Myocyte (in vitro differentiated cells): ENCODE results near the gene AAK1. TPM values are rescaled to one million over a fixed set of nuclear protein-coding genes. Genes with fewer than 3 reads are reported as not detected.
"Not testable (repeated sequence)": the region's sequence is repeated elsewhere in the genome, so short reads cannot be mapped to it uniquely, and the experiment has no call there.

Experiments used
- DNase-seq: peaks from one replicate; pipeline ENCODE4 v3.0.0-alpha.2; 2012; ENCODE audit warnings: low read depth
- total RNA-seq: library from RNA; depleted of rRNA; stranded (reverse); fragments of >200 nt; gene quantifications from 2 replicates; pipeline ENCODE4 v1.2.3, GENCODE V29; 2014

AAK1 gene
- total RNA-seq, 1 donor from 2014 or later, result 39.0 TPM

- DNase-seq, result no peak
Measured at GRCh38 chr2:69576880-69577279, 66.7 kb downstream of the AAK1 start.

GRCh38 chr2:69575926-69576325, 67.6 kb downstream of the AAK1 start:
- no peak for DNase-seq

DNA sequence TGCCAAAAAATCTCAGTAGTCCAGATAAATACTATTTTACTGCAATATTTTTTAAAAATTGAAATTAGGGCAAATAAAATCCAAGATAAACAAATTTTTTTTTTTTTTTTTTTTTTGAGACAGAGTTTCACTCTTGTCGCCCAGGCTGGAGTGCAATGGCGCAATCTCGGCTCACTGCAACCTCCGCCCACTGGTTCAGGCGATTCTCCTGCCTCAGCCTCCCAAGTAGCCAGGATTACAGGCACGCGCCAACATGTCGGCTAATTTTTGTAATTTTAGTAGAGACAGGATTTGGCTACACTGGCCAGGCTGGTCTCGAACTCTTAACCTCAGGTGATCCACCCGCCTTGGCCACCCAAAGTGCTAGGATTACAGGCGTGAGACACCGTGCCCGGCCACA, 68.2 kb downstream of the AAK1 start:
- DNase-seq, result not testable (repeated sequence)

- DNase-seq, result no peak
Measured at GRCh38 chr2:69572641-69573040, 70.9 kb downstream of the AAK1 start.

GRCh38 chr2:69571189-69571588, 72.3 kb downstream of the AAK1 start:
- DNase-seq, result no peak

DNA sequence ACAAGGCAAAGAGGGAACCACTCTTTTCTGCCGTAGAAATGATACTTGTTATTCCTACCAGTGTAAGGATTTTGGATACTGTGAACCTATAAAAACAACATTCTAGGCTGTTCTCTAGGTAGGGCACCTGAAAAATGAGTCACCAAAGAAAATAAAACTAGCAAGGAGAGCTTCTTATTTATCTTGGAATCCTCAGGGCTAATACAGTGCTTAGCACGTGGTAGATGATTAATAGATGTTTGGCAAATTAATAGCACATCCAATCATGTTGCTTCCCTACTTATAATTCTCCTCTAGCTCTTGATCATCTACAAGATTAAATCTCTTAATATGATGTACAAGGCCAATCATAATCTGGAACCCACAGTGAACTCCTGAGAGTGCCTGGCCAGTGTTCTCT, 73.1 kb downstream of the AAK1 start:
- DNase-seq, result no peak

- DNase-seq, result peak; percentile 14
Measured at GRCh38 chr2:69567909-69568300, 75.6 kb downstream of the AAK1 start.

DNA sequence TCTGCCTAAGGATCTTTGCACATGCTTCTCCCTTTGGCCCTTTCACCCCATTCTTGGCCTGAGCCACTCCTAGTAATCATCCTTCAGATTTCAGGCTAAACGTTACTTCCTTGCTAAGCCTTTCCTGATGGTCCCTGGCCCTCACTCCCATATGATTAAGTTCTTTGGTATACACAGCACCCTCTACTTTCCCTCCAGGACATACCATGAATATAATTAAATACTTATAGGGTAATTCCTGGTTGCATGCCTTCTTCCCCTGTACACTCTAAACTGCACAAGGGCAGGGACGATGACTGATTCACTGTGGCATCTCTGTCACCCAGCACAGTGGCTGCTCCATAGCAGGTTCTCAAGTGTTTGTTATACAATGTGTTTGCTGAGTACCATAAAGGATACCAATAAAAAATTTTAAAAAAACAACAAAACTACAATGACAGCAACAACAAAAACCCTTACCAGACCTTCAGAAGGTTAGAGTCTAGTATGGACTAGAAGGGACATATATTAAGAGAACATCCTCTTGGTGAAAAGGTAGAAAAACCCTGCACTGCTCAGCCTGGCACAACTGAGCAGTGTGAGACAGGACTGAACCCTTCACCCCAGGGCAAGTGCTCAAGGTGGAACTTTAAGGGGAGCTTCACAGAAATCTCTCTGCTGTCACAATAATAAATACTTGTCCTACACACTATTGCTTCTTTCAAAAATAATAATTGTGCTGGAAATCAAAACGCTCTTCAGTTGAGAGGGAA, 76.2 kb downstream of the AAK1 start:
- DNase-seq, result peak; percentile 35

DNA sequence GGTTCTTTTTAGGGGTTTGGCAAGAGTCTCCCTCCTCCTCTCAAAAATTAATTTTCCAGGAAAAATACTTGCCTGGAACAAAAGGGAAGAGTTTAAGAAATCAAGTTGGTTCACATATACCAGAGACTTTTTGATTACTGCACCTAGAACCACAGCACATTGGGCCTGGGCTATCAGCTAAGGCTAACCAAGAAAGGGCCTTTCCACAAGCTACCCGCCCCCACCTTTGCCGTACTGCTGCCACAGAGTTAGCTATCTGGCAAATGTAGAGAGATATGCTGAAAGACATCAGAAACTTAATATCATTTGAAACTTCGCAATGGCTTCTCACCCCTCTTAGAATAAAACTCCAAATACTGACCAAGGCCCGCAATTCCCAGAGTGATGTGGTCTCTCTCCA, 76.9 kb downstream of the AAK1 start:
- no peak for DNase-seq

- DNase-seq, result peak; percentile 42
Measured at GRCh38 chr2:69565431-69565839, 78.1 kb downstream of the AAK1 start.

DNA sequence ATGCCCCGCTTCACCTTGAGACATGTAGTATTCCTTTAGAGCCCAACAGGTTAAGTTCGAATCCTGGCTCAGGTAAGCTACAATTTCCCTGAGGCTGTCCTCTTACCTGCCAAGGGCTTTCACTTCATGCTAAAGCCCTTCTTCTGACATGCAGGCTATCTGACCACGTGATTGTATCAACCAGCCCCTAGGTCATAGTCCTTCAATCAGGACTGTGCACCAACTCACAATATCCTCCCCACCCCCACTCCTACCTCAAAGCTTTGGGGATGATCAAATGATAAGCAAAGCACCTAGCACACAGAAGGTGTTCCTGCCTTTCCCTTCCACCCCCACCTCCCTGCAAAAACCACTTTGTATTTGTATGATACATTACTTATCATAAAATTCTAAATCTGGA, 78.9 kb downstream of the AAK1 start:
- no peak for DNase-seq

DNA sequence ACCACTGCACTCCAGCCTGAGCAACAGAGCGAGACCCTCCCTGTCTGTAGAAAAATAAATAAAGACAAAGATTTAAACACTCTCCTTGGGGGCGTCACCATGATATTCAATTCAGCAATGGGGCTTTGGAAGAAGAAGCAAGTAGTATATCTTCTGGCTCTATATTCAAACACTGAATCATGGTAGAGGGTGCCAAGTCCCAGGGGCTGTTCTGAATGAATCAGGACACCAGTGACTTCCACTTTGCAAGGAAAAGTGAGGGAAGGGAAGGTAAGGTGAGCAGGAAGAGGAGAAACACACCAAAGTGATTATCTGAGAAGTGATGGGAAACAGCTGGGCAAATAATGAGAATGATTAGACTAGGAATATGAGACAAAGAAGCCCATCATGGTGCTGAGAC, 80.5 kb downstream of the AAK1 start:
- DNase-seq, result no peak

GRCh38 chr2:69561101-69561500, 82.4 kb downstream of the AAK1 start:
- DNase-seq, result no peak

DNA sequence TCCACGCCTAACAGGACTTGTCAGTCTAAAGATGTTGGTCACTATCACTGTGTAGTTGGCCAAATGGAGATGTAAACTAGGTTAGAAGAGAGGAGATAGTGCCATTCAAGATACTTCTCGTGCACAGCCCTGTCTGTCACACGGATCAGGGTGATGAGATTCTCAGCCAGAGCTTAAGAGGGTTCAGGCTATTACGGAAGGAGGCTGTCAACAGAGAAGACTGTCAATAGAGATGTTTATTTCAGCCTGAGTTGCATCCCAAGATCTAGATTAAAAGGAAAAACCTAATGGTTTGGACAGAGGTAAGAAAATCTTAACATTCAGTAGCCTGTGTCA, 83.4 kb downstream of the AAK1 start:
- DNase-seq, result no peak

- peak; percentile 56 for DNase-seq
Measured at GRCh38 chr2:69559442-69560146, 83.9 kb downstream of the AAK1 start.

- no peak for DNase-seq
Measured at GRCh38 chr2:69556008-69556407, 87.5 kb downstream of the AAK1 start.

- DNase-seq, result no peak
Measured at GRCh38 chr2:69554981-69555380, 88.6 kb downstream of the AAK1 start.

DNA sequence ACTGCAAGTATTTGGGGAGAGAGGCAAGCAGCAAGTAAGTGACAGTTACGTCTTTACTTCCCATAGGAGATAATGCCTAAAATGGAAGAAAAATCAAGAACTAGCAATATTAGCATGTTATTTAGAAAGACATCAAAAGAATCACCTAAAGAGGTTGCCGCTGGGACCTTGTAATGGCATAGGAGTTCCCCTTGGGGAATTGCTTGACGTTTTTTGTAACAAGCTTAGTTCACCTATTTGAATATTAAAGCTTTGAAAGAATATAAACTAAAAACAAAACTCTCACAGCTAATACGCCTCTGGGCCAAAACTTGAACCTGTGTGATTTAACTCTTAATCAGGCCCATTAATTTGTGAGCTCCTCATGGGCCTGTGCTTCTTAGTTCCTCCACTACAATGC, 89.0 kb downstream of the AAK1 start:
- no peak for DNase-seq

GRCh38 chr2:69553991-69554390, 89.5 kb downstream of the AAK1 start:
- no peak for DNase-seq

GRCh38 chr2:69550511-69550910, 93.0 kb downstream of the AAK1 start:
- DNase-seq, result not testable (repeated sequence)

DNA sequence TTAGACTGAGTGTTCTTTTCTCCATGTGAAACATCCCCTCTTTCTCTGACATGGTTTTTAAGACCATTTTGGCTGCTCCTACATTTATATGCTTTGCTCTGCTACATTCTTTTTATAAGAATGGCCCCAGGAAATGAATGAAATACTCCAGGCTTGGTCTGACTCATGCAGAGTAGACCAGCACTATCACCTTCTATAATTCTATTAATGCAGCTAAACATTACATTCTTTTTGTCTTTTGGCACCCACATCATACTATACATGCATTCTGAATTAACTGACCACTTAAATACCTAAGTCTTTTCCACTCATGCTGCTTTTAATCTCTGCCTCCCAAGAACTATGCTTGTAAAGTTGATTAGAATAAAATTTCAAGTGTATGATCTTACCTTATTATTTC, 94.1 kb downstream of the AAK1 start:
- DNase-seq, result no peak

- no peak for DNase-seq
Measured at GRCh38 chr2:69547984-69548715, 95.4 kb downstream of the AAK1 start.
